ENCODE results near the gene PCK2.

The PCK2 gene

DNA sequence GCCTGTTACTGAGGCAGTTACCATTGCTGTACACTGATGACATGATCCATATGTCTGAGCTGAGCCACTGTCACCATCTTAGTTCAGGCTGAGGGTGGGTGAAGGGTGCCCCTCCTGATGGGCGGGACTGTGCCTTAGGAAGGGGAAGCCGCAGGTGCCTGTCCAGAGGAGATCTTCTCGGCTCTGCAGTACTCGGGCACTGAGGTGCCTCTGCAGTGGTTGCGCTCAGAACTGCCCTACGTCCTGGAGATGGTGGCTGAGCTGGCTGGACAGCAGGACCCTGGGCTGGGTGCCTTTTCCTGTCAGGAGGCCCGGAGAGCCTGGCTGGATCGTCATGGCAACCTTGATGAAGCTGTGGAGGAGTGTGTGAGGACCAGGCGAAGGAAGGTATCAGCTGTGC is 56.9 kb downstream of the PCK2 start:
- Histone ChIP-seq H3K36me3 (ENCODE audit: control insufficient read depth, insufficient read depth, low read length) (no peaks in the 10 kb centered on the region), H3K9ac (no peak overlapping the region), H3K4me2 (ENCODE audit: low read length) (no peak overlapping the region), H3K27me3 (ENCODE audit: control insufficient read depth, insufficient read depth, low read length) (no peaks in the 10 kb centered on the region), H3K79me2 (peaks cover 17% of the 10 kb centered on the region), H3K4me3 (ENCODE audit: low read depth, low read length) (no peak overlapping the region), H2AFZ (no peak overlapping the region), H3K27ac (no peak overlapping the region), H3K9me3 (ENCODE audit: control insufficient read depth, low read length) (no peaks in the 10 kb centered on the region), H3K4me1 (peaks cover 7% of the 10 kb centered on the region)
- TF ChIP-seq CTCF (IDR thresholded peaks at IDR 0.05) = no peak

GRCh38 chr14:24151404-24152080 is 57.4 kb downstream of the PCK2 start:
- no peak overlapping the region for H3K4me3 ChIP-seq (ENCODE audit: low read depth, low read length)

More at GRCh38 chr14:24151404-24152080, 57.4 kb downstream of the PCK2 start:
- Histone ChIP-seq H3K27me3 (ENCODE audit: control insufficient read depth, insufficient read depth, low read length) (no peaks in the 10 kb centered on the region), H3K4me1 (peaks cover 6% of the 10 kb centered on the region), H3K9me3 (ENCODE audit: control insufficient read depth, low read length) (no peaks in the 10 kb centered on the region), H3K9ac (no peak overlapping the region), H3K4me2 (ENCODE audit: low read length) (no peak overlapping the region), H3K36me3 (ENCODE audit: control insufficient read depth, insufficient read depth, low read length) (no peaks in the 10 kb centered on the region), H2AFZ (no peak overlapping the region), H3K79me2 (peaks cover 17% of the 10 kb centered on the region), H3K27ac (no peak overlapping the region)
- no peak for TF ChIP-seq CTCF (IDR thresholded peaks at IDR 0.05)

Data from parathyroid adenoma (tissue), 2 donors.